GM10266 (cell line): ENCODE results near the gene DNAH12.
"Not testable (repeated sequence)": the region's sequence is repeated elsewhere in the genome, so short reads cannot be mapped to it uniquely, and the experiment has no call there.

Experiments
- DNase-seq: peaks from one replicate; pipeline ENCODE4 v3.0.0; 2012; ENCODE audit errors: extremely low spot score
- CTCF ChIP-seq: IDR thresholded peaks from 2 replicates; pipeline ENCODE4 v1.5.1; 2012; ENCODE audit warnings: mild to moderate bottlenecking, low read depth; ENCODE audit not compliant: control insufficient read depth, insufficient read depth; ENCODE audit errors: missing control alignments

DNAH12 gene

GRCh38 chr3:57484563-57484962 lies 59.6 kb downstream of the DNAH12 start:
- TF ChIP-seq CTCF: no peak
- DNase-seq: no peak

GRCh38 chr3:57477193-57477592 lies 67.0 kb downstream of the DNAH12 start:
- not testable (repeated sequence) for DNase-seq

GRCh38 chr3:57464801-57465200 lies 79.3 kb downstream of the DNAH12 start:
- TF ChIP-seq CTCF: no peak
- no peak for DNase-seq

- no peak for TF ChIP-seq CTCF
- DNase-seq: no peak
Observed at GRCh38 chr3:57464011-57464410, 80.1 kb downstream of the DNAH12 start.

GRCh38 chr3:57451150-57451846 lies 92.8 kb downstream of the DNAH12 start:
- no peak for DNase-seq
- TF ChIP-seq CTCF: no peak

GRCh38 chr3:57449276-57449847 lies 94.8 kb downstream of the DNAH12 start:
- DNase-seq: not testable (repeated sequence)

GRCh38 chr3:57448489-57448888 lies 95.7 kb downstream of the DNAH12 start:
- DNase-seq: not testable (repeated sequence)

GRCh38 chr3:57446318-57446841 lies 97.8 kb downstream of the DNAH12 start:
- no peak for DNase-seq
- TF ChIP-seq CTCF: no peak

- no peak for TF ChIP-seq CTCF
- no peak for DNase-seq
Observed at GRCh38 chr3:57444469-57444868, 99.7 kb downstream of the DNAH12 start.

- DNase-seq: not testable (repeated sequence)
Observed at GRCh38 chr3:57440144-57440543, 104.0 kb downstream of the DNAH12 start.

GRCh38 chr3:57438460-57438859 lies 105.7 kb downstream of the DNAH12 start:
- DNase-seq: not testable (repeated sequence)
